Measurements from ENCODE around the gene GRP.

GRCh38 chr18:59210299-59210698 lies 9.7 kb upstream of the GRP start:
- no peak for TF ChIP-seq TAF1 (conservative IDR thresholded peaks at IDR 0.05)
- TF ChIP-seq HNF4A (conservative IDR thresholded peaks at IDR 0.05): no peak
- TF ChIP-seq CTCF (IDR thresholded peaks at IDR 0.05; ENCODE audit: low read depth, low read length, missing input control): no peak
- no peak for TF ChIP-seq MAX (IDR thresholded peaks at IDR 0.05)
- TF ChIP-seq JUND (IDR thresholded peaks at IDR 0.05): no peak
- TF ChIP-seq YY1 (IDR thresholded peaks at IDR 0.05): no peak
- no peak for TF ChIP-seq GABPA (IDR thresholded peaks at IDR 0.05 in 1 of 2, conservative IDR thresholded peaks at IDR 0.05 in 1 of 2)
- no peak for TF ChIP-seq SP1 (IDR thresholded peaks at IDR 0.05)
- no peak for TF ChIP-seq FOXA1 (IDR thresholded peaks at IDR 0.05)
- TF ChIP-seq REST (IDR thresholded peaks at IDR 0.05): no peak
- no peak for TF ChIP-seq RAD21 (IDR thresholded peaks at IDR 0.05)
- no peak for TF ChIP-seq ATF3 (IDR thresholded peaks at IDR 0.05)
- TF ChIP-seq ZBTB33 (IDR thresholded peaks at IDR 0.05): no peak
